Left lung (tissue), 10 donors: ENCODE results near the gene OSBPL1A. TPM values are rescaled to one million over a fixed set of nuclear protein-coding genes. Genes with fewer than 3 reads are reported as not detected.

Experiments used
- ATAC-seq: fragments of 200-7000 bp; cut with Tn5 transposase; one replicate; pipeline ENCODE4 v1.9.1; 2020; ENCODE audit warnings: moderate library complexity
- DNase-seq, 4 donors: peaks; one replicate each; pipeline ENCODE4 v3.0.0-alpha.2; 2013 to 2020
- H3K27ac ChIP-seq, 2 donors: fragments of 200-600 bp; sonication (generic) in 1 of 2; one replicate each; pipeline versions ENCODE4 v1.5.0 to v1.8.0; 2020 to 2021
- H3K27me3 ChIP-seq, 2 donors: fragments of 200-600 bp; sonication (generic) in 1 of 2; one replicate each; pipeline versions ENCODE4 v1.5.0 to v1.8.0; 2020 to 2021
- H3K36me3 ChIP-seq, 2 donors: fragments of 200-600 bp; sonication (generic) in 1 of 2; one replicate each; pipeline versions ENCODE4 v1.5.0 to v1.8.0; 2020 to 2021
- H3K4me1 ChIP-seq, 2 donors: fragments of 200-600 bp; one replicate each; pipeline ENCODE4 v1.8.0; 2021
- H3K4me3 ChIP-seq, 2 donors: fragments of 200-600 bp; sonication (generic) in 1 of 2; one replicate each; pipeline versions ENCODE4 v1.5.0 to v1.8.0; 2020 to 2021; ENCODE audit warnings: mild to moderate bottlenecking in 1 of 2
- H3K9me3 ChIP-seq, 2 donors: fragments of 200-600 bp; sonication (generic) in 1 of 2; one replicate each; pipeline versions ENCODE4 v1.5.0 to v1.8.0; 2020 to 2021
- CTCF ChIP-seq, 2 donors: fragments of 200-600 bp; sonication (generic) in 1 of 2; IDR thresholded peaks; one replicate each; pipeline versions ENCODE4 v1.5.0 to v1.8.0; 2021; ENCODE audit warnings: antibody characterized with exemption in 2 of 2
- intact Hi-C, 2 donors: fragments of 100-400 bp; cut with DNase I; formaldehyde crosslinking; loops; one replicate each; pipeline versions ENCODE4 v1.11.2 to v1.14.2; 2022
- polyA plus RNA-seq, 6 donors: library from polyadenylated mRNA; unstranded; fragments of 120-200 nt; gene quantifications; one replicate each; pipeline ENCODE4 v1.2.1, GENCODE V29; 2013; ENCODE audit not compliant: insufficient read length in 6 of 6
- total RNA-seq, 2 donors: library from RNA; stranded (reverse); fragmentation: NEBNext Ultra II Directional; extraction: Animal tissue kit (Norgen Biotek cat#: 25700); gene quantifications; one replicate each; pipeline ENCODE4 v1.2.1, GENCODE V29; 2021
- donor health status: DM: no; HTN: yes; CAD: no.
- donor health status: DM: no; HTN: no; CAD: no.

OSBPL1A gene
- total and polyA plus RNA-seq, 8 donors, result 29.6 to 65.7 (median 55.1) TPM

GRCh38 chr18:24126155-24126961 is 271.3 kb downstream of the OSBPL1A start:
- peaks cover 0 to 35% of the 10 kb centered on the region in 2 donors for H3K36me3 ChIP-seq
- H3K9me3 ChIP-seq, result no peaks in the 10 kb centered on the region
- no peak for TF ChIP-seq CTCF (IDR thresholded peaks at IDR 0.05)
- no peaks in the 10 kb centered on the region for H3K4me1 ChIP-seq
- no peak overlapping the region for H3K4me3 ChIP-seq
- DNase-seq (peak in 1 of 4 donors; percentile 15), ATAC-seq (peak; percentile 81)
- no peaks in the 10 kb centered on the region for H3K27me3 ChIP-seq
- intact Hi-C loops, result loop anchor here in 1 of 2 donors (10.0 kb wide), 2 partner anchors 162 to 512 kb away; no protein-coding TSS in a partner anchor
- no peak overlapping the region for H3K27ac ChIP-seq

DNA sequence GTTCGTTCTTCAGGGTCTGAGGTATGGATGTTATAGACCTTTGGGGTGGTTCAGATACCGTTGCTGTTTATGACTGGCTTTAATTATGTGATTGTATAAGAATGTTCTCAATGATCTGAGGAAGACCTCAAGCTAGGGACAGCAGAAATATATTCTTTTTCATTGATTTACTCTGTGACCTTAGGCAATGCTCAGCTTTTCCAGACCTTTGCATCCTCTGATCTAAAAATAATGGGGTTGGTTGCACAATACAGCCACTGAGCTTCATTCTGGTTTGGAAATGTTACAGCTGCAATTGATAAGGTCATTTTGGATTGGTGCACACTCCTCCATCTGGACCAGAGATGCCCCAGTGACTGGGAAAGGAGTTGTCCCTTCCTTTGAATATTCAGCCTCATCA is 276.0 kb downstream of the OSBPL1A start:
- no peaks in the 10 kb centered on the region for H3K9me3 ChIP-seq
- no peaks in the 10 kb centered on the region for H3K27me3 ChIP-seq
- peaks cover 0 to 23% of the 10 kb centered on the region in 2 donors for H3K36me3 ChIP-seq
- TF ChIP-seq CTCF (IDR thresholded peaks at IDR 0.05), result no peak
- no peak overlapping the region for H3K27ac ChIP-seq
- DNase-seq (peak in 2 of 4 donors; percentile 14 to 23), ATAC-seq (no peak)
- no peak overlapping the region for H3K4me3 ChIP-seq
- intact Hi-C loops, result loop anchor here in 1 of 2 donors (10.0 kb wide), 2 partner anchors 157 to 507 kb away; no protein-coding TSS in a partner anchor
- H3K4me1 ChIP-seq, result no peaks in the 10 kb centered on the region

- Histone ChIP-seq H3K4me3 (no peak overlapping the region), H3K27me3 (no peaks in the 10 kb centered on the region), H3K36me3 (peaks cover 0 to 23% of the 10 kb centered on the region in 2 donors), H3K9me3 (no peaks in the 10 kb centered on the region), H3K4me1 (peaks cover 0 to 2% of the 10 kb centered on the region in 2 donors), H3K27ac (no peak overlapping the region)
- DNase-seq (no peak), ATAC-seq (no peak)
- no peak for TF ChIP-seq CTCF (IDR thresholded peaks at IDR 0.05)
- intact Hi-C loops, result loop anchor here in 1 of 2 donors (10.0 kb wide), 2 partner anchors 156 to 506 kb away; no protein-coding TSS in a partner anchor
Observed at GRCh38 chr18:24120676-24121075, 276.9 kb downstream of the OSBPL1A start.

- Histone ChIP-seq H3K4me3 (no peak overlapping the region), H3K27ac (no peak overlapping the region), H3K4me1 (peaks cover 0 to 11% of the 10 kb centered on the region in 2 donors), H3K9me3 (no peaks in the 10 kb centered on the region), H3K36me3 (peaks cover 0 to 13% of the 10 kb centered on the region in 2 donors), H3K27me3 (no peaks in the 10 kb centered on the region)
- ATAC-seq (peak; percentile 95), DNase-seq (peak in 3 of 4 donors; percentile 56 to 80 (median 62))
- intact Hi-C loops, result no loop called here
- peak; percentile 91 to 94 for TF ChIP-seq CTCF (IDR thresholded peaks at IDR 0.05)
Observed at GRCh38 chr18:24118750-24119577, 278.7 kb downstream of the OSBPL1A start.
